Fibroblast of lung (primary cell): Measurements from ENCODE around the gene DZANK1. TPM values are rescaled to one million over a fixed set of nuclear protein-coding genes. Genes with fewer than 3 reads are reported as not detected.

Experiments
- DNase-seq, 2 donors: peaks; one replicate each; pipeline versions ENCODE4 v3.0.0 to v3.0.0-alpha.2; 2010; ENCODE audit warnings: low read depth in 2 of 2
- H2AFZ ChIP-seq: 2 replicates; pipeline ENCODE4 v1.5.1; 2012; ENCODE audit warnings: low read length, control low read depth, inconsistent platforms
- H3K27ac ChIP-seq: 2 replicates; pipeline ENCODE4 v1.5.1; 2011; ENCODE audit warnings: low read length, control low read depth; ENCODE audit not compliant: insufficient read depth
- H3K27me3 ChIP-seq: 2 replicates; pipeline ENCODE4 v1.5.1; 2011; ENCODE audit warnings: mild to moderate bottlenecking, low read length; ENCODE audit not compliant: control insufficient read depth, insufficient read depth
- H3K36me3 ChIP-seq: 2 replicates; pipeline ENCODE4 v1.5.1; 2011; ENCODE audit warnings: low read length; ENCODE audit not compliant: control insufficient read depth, insufficient read depth
- H3K4me1 ChIP-seq: 2 replicates; pipeline ENCODE4 v1.5.1; 2011; ENCODE audit warnings: low read length; ENCODE audit not compliant: control insufficient read depth, insufficient read depth; ENCODE audit errors: extremely low read depth
- H3K4me2 ChIP-seq: 2 replicates; pipeline ENCODE4 v1.5.1; 2011; ENCODE audit warnings: low read length, control low read depth; ENCODE audit not compliant: insufficient read depth; ENCODE audit errors: extremely low read depth
- H3K4me3 ChIP-seq, 4 experiments: fragments of 200-600 bp in 1 of 4; sonication (generic) in 1 of 4; replicated peaks in 1 of 4; 2 replicates each; pipeline ENCODE4 v1.5.1; 2011 to 2016; ENCODE audit warnings: low read length in 4 of 4, low read depth in 3 of 4, mild to moderate bottlenecking in 3 of 4, control low read depth in 2 of 4, inconsistent platforms in 1 of 4, mixed read lengths in 1 of 4; ENCODE audit not compliant: insufficient read depth in 1 of 4; ENCODE audit errors: control extremely low read depth in 1 of 4
- H3K79me2 ChIP-seq: 2 replicates; pipeline ENCODE4 v1.5.1; 2012; ENCODE audit warnings: mild to moderate bottlenecking, low read length, inconsistent platforms; ENCODE audit not compliant: control insufficient read depth, insufficient read depth
- H3K9ac ChIP-seq: 2 replicates; pipeline ENCODE4 v1.5.1; 2011; ENCODE audit warnings: mild to moderate bottlenecking, low read length, control low read depth; ENCODE audit not compliant: insufficient read depth
- H3K9me3 ChIP-seq: 2 replicates; pipeline ENCODE4 v1.5.1; 2012; ENCODE audit warnings: low read depth, low read length; ENCODE audit not compliant: control insufficient read depth, insufficient read depth
- H4K20me1 ChIP-seq: 2 replicates; pipeline ENCODE4 v1.5.1; 2011; ENCODE audit warnings: low read length; ENCODE audit not compliant: control insufficient read depth, insufficient read depth; ENCODE audit errors: extremely low read depth
- EZH2 ChIP-seq: IDR thresholded peaks from 2 replicates; pipeline ENCODE4 v1.5.1; 2012; ENCODE audit warnings: low read length, control low read depth, mild to moderate bottlenecking; ENCODE audit errors: missing control alignments
- polyA plus RNA-seq, 2 donors: library from polyadenylated mRNA; depleted of rRNA in 1 of 2; stranded (reverse) in 1 of 2; unstranded in 1 of 2; fragments of >200 nt; gene quantifications; 2 replicates each; pipeline ENCODE4 v1.2.1, GENCODE V29; 2011 to 2012; ENCODE audit warnings: missing spikeins in 1 of 2
- total RNA-seq: library from RNA; depleted of rRNA; stranded (reverse); fragments of >200 nt; gene quantifications from 2 replicates; pipeline ENCODE4 v1.2.1, GENCODE V29; 2014
- TF ChIP-seq, protein P1 (sequence below), 2 donors: IDR thresholded peaks in 1 of 2; conservative IDR thresholded peaks in 1 of 2; 1 replicate in 1 of 2; 2 replicates in 1 of 2; pipeline ENCODE4 v1.5.1; 2011 to 2012; ENCODE audit warnings: low read length in 2 of 2, control low read depth in 1 of 2, inconsistent platforms in 1 of 2, low read depth in 1 of 2, mild to moderate bottlenecking in 1 of 2

DZANK1 gene
- total and polyA plus RNA-seq, 2 donors (not counting 1 experiment from before 2014, with no cell fraction given): 0.83 to 1.2 TPM

DNA sequence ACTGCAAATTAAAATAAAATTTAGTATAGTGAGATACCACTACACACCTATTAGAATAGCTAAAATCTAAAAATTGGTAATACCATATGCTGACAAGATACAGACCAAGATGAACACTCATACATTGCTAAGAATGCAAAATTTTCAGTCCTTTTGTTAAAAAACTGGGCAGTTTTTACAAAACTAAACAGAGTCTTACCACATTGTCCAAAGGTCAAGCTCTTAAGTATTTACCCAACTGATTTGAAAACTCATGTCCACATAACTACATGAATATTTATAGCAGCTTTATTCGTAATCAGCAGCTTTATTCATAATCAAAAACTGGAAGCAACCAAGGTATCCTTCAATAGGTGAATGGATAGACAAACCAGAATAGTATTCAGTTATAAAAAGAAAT lies 10.4 kb upstream of the DZANK1 start:
- H4K20me1 ChIP-seq: no peaks in the 10 kb centered on the region
- peaks cover 9% of the 10 kb centered on the region for H3K36me3 ChIP-seq
- H2AFZ ChIP-seq: no peak overlapping the region

DNA sequence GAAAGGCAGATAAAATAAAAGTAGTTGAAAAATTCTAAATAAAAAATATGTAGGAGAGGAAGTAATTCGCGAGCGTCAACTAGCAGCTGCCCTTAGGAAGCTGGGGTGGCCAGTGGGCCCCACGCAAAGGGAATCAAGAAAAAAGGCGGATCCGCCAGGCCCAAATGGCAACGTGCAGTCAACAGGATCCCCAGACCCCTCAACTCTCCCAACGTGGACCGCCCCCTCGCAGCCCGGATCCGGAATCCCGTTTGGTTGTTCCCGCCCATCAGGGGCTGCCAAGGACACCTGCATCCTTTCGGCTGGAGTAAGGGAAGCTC lies 296 bp downstream of the DZANK1 start:
- H3K27me3 ChIP-seq: no peaks in the 10 kb centered on the region
- peak overlapping the region; percentile 96 for H3K27ac ChIP-seq
- peak overlapping the region; percentile 44 for H3K9ac ChIP-seq

More for the DNA sequence above, 10.4 kb upstream of the DZANK1 start:
- no peaks in the 10 kb centered on the region for H3K79me2 ChIP-seq
- no peaks in the 10 kb centered on the region for H3K4me1 ChIP-seq
- DNase-seq: no peak
- no peak overlapping the region for H3K27ac ChIP-seq
- no peak overlapping the region for H3K4me2 ChIP-seq
- no peaks in the 10 kb centered on the region for H3K27me3 ChIP-seq
- no peak for TF ChIP-seq EZH2
- TF ChIP-seq, protein P1, sequence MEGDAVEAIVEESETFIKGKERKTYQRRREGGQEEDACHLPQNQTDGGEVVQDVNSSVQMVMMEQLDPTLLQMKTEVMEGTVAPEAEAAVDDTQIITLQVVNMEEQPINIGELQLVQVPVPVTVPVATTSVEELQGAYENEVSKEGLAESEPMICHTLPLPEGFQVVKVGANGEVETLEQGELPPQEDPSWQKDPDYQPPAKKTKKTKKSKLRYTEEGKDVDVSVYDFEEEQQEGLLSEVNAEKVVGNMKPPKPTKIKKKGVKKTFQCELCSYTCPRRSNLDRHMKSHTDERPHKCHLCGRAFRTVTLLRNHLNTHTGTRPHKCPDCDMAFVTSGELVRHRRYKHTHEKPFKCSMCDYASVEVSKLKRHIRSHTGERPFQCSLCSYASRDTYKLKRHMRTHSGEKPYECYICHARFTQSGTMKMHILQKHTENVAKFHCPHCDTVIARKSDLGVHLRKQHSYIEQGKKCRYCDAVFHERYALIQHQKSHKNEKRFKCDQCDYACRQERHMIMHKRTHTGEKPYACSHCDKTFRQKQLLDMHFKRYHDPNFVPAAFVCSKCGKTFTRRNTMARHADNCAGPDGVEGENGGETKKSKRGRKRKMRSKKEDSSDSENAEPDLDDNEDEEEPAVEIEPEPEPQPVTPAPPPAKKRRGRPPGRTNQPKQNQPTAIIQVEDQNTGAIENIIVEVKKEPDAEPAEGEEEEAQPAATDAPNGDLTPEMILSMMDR (conservative IDR thresholded peaks at IDR 0.05 in 1 of 2, IDR thresholded peaks at IDR 0.05 in 1 of 2; ENCODE audit: low read depth in 1 of 2, low read length in 2 of 2): no peak
- no peaks in the 10 kb centered on the region for H3K9me3 ChIP-seq
- no peak overlapping the region for H3K9ac ChIP-seq
- no peak overlapping the region for H3K4me3 ChIP-seq

DNA sequence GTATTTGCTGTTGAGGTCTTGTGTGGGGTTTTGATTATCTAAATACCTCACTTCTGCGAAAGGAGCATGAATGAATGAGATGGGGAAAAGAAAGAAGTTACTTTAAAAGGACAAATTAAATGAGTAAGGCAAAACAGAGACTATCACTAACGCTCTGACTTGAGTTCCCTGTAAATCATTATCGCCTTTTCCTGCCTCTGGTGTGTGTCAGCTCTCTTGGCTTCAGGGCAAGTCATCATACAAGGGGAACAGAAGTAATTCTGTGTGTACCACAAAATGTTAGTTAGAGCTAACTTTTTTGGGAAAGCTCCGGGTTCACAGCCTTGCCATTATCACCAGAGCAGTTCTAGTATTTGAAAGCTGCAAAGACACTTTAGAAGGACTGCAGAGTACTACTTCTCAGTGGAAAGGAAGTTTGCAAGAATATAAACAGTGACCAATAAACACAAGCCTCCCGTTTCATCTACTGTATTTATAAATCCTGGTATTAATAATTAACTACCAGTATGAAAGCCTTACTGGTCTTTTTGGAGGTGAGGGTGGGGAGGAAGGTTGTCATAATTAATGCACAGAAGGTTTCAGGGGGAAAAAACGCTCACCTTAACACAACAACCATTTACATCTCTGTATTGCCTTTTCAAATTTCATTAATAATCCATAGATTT lies 1.2 kb downstream of the DZANK1 start:
- Histone ChIP-seq H3K27me3 (no peaks in the 10 kb centered on the region), H3K79me2 (peaks cover 19% of the 10 kb centered on the region), H3K9ac (no peak overlapping the region), H2AFZ (peak overlapping the region; percentile 31), H3K4me2 (peak overlapping the region; percentile 96), H3K36me3 (peaks cover 2% of the 10 kb centered on the region), H3K4me3 (peak overlapping the region in 2 of 4 experiments; percentile 96 to 100), H4K20me1 (no peaks in the 10 kb centered on the region), H3K4me1 (no peaks in the 10 kb centered on the region), H3K9me3 (no peaks in the 10 kb centered on the region), H3K27ac (no peak overlapping the region)
- no peak for DNase-seq
- TF ChIP-seq, protein P1 (conservative IDR thresholded peaks at IDR 0.05 in 1 of 2, IDR thresholded peaks at IDR 0.05 in 1 of 2; ENCODE audit: low read depth in 1 of 2, low read length in 2 of 2): no peak
- TF ChIP-seq EZH2: no peak

More for the DNA sequence above, 296 bp downstream of the DZANK1 start:
- peaks cover 4% of the 10 kb centered on the region for H3K36me3 ChIP-seq
- no peaks in the 10 kb centered on the region for H3K4me1 ChIP-seq
- H3K4me2 ChIP-seq: peak overlapping the region; percentile 96
- peak overlapping the region; percentile 68 to 100 (median 82) for H3K4me3 ChIP-seq
- H2AFZ ChIP-seq: peak overlapping the region; percentile 91
- peaks cover 19% of the 10 kb centered on the region for H3K79me2 ChIP-seq
- TF ChIP-seq, protein P1 (conservative IDR thresholded peaks at IDR 0.05 in 1 of 2, IDR thresholded peaks at IDR 0.05 in 1 of 2; ENCODE audit: low read depth in 1 of 2, low read length in 2 of 2): no peak
- no peak for TF ChIP-seq EZH2
- H3K9me3 ChIP-seq: no peaks in the 10 kb centered on the region
- H4K20me1 ChIP-seq: no peaks in the 10 kb centered on the region
- DNase-seq: no peak
